Mesenchymal stem cell (in vitro differentiated cells and primary cell): ENCODE results near the gene ARHGEF17.
A peak's percentile ranks its signal among the peaks of the same experiment; 100 is the strongest.
"Not testable (repeated sequence)": the region's sequence is repeated elsewhere in the genome, so short reads cannot be mapped to it uniquely, and the experiment has no call there.

Source experiments
- DNase-seq: peaks from one replicate; pipeline ENCODE4 v3.0.0-alpha.2; 2013
- H2AFZ ChIP-seq: one replicate; pipeline ENCODE4 v1.6.1; 2013; ENCODE audit warnings: low read depth, mild to moderate bottlenecking, control low read depth, inconsistent platforms, low read length, moderate library complexity
- H2AK5ac ChIP-seq: 2 replicates; pipeline ENCODE4 v1.6.1; 2013; ENCODE audit warnings: low read length, moderate library complexity, mild to moderate bottlenecking, inconsistent platforms; ENCODE audit not compliant: severe bottlenecking
- H2BK120ac ChIP-seq: one replicate; pipeline ENCODE4 v1.6.1; 2013; ENCODE audit warnings: low read depth, mild to moderate bottlenecking, inconsistent platforms, low read length, moderate library complexity
- H2BK12ac ChIP-seq, 2 experiments: one replicate each; pipeline ENCODE4 v1.6.1; 2013; ENCODE audit warnings: inconsistent platforms in 2 of 2, low read length in 2 of 2, mild to moderate bottlenecking in 2 of 2, moderate library complexity in 2 of 2, control low read depth in 1 of 2
- H2BK15ac ChIP-seq: one replicate; pipeline ENCODE4 v1.6.1; 2013; ENCODE audit warnings: mild to moderate bottlenecking, low read depth, inconsistent platforms; ENCODE audit not compliant: poor library complexity, severe bottlenecking
- H2BK5ac ChIP-seq: 2 replicates; pipeline ENCODE4 v1.6.1; 2013; ENCODE audit warnings: low read depth, mild to moderate bottlenecking, low read length, control low read depth, inconsistent platforms; ENCODE audit not compliant: poor library complexity, severe bottlenecking
- H3K14ac ChIP-seq, 2 experiments: one replicate each; pipeline ENCODE4 v1.6.1; 2013; ENCODE audit warnings: inconsistent platforms in 2 of 2, low read length in 2 of 2, control low read depth in 1 of 2, mild to moderate bottlenecking in 1 of 2, moderate library complexity in 1 of 2
- H3K18ac ChIP-seq, 2 experiments: one replicate each; pipeline ENCODE4 v1.6.1; 2013; ENCODE audit warnings: inconsistent platforms in 2 of 2, low read length in 2 of 2, control low read depth in 1 of 2, low read depth in 1 of 2, mild to moderate bottlenecking in 1 of 2
- H3K23ac ChIP-seq, 2 experiments: one replicate each; pipeline ENCODE4 v1.6.1; 2013; ENCODE audit warnings: inconsistent platforms in 2 of 2, low read length in 2 of 2, mild to moderate bottlenecking in 2 of 2, moderate library complexity in 2 of 2, control low read depth in 1 of 2
- H3K27ac ChIP-seq: 2 replicates; pipeline ENCODE4 v1.5.1; 2013; ENCODE audit warnings: mild to moderate bottlenecking, moderate library complexity, low read length, control low read depth, inconsistent platforms; ENCODE audit not compliant: poor library complexity, severe bottlenecking
- H3K27me3 ChIP-seq, 2 experiments: 2 replicates each; pipeline versions ENCODE4 v1.6.1 to v1.7.0; 2013; ENCODE audit warnings: low read length in 2 of 2, mild to moderate bottlenecking in 2 of 2, moderate library complexity in 2 of 2, control low read depth in 1 of 2, inconsistent platforms in 1 of 2; ENCODE audit not compliant: control insufficient read depth in 1 of 2, insufficient read depth in 1 of 2
- H3K36me3 ChIP-seq, 2 experiments: 2 replicates each; pipeline versions ENCODE4 v1.6.1 to v1.7.0; 2013; ENCODE audit warnings: low read length in 2 of 2, control low read depth in 1 of 2, inconsistent platforms in 1 of 2, low read depth in 1 of 2, mild to moderate bottlenecking in 1 of 2; ENCODE audit not compliant: insufficient read depth in 2 of 2, control insufficient read depth in 1 of 2
- H3K4ac ChIP-seq, 2 experiments: one replicate each; pipeline ENCODE4 v1.6.1; 2013; ENCODE audit warnings: inconsistent platforms in 2 of 2, low read length in 2 of 2, mild to moderate bottlenecking in 2 of 2, moderate library complexity in 2 of 2, control low read depth in 1 of 2, low read depth in 1 of 2
- H3K4me1 ChIP-seq: 2 replicates; pipeline ENCODE4 v1.6.1; 2013; ENCODE audit warnings: low read depth, low read length, control low read depth; ENCODE audit not compliant: control insufficient read depth, insufficient read depth
- H3K4me2 ChIP-seq: 2 replicates; pipeline ENCODE4 v1.6.1; 2013; ENCODE audit warnings: low read length, mild to moderate bottlenecking, inconsistent platforms; ENCODE audit not compliant: poor library complexity, severe bottlenecking
- H3K4me3 ChIP-seq, 2 experiments: 2 replicates each; pipeline versions ENCODE4 v1.5.1 to v1.7.0; 2013; ENCODE audit warnings: low read length in 2 of 2, mild to moderate bottlenecking in 2 of 2, control low read depth in 1 of 2, low read depth in 1 of 2; ENCODE audit not compliant: insufficient read depth in 1 of 2
- H3K79me1 ChIP-seq: replicated peaks from 2 replicates; pipeline ENCODE4 v1.6.1; 2013; ENCODE audit warnings: mild to moderate bottlenecking, control low read depth, low read length, inconsistent platforms; ENCODE audit not compliant: poor library complexity, severe bottlenecking
- H3K9ac ChIP-seq: 2 replicates; pipeline ENCODE4 v1.7.0; 2013; ENCODE audit warnings: mild to moderate bottlenecking, low read length, moderate library complexity
- H3K9me3 ChIP-seq: 2 replicates; pipeline ENCODE4 v1.7.0; 2013; ENCODE audit warnings: mild to moderate bottlenecking, low read length; ENCODE audit not compliant: control insufficient read depth
- H4K8ac ChIP-seq: one replicate; pipeline ENCODE4 v1.6.1; 2013; ENCODE audit warnings: inconsistent platforms, mild to moderate bottlenecking, low read length, moderate library complexity
- H4K91ac ChIP-seq: one replicate; pipeline ENCODE4 v1.6.1; 2013; ENCODE audit warnings: mild to moderate bottlenecking, low read length, inconsistent platforms
- WGBS: methylation state at CpG from one replicate; pipeline ENCODE4 v1.1.7; 2013; ENCODE audit warnings: mixed read lengths; 5-methylcytosine and 5-hydroxymethylcytosine counted together

ARHGEF17 gene

DNA sequence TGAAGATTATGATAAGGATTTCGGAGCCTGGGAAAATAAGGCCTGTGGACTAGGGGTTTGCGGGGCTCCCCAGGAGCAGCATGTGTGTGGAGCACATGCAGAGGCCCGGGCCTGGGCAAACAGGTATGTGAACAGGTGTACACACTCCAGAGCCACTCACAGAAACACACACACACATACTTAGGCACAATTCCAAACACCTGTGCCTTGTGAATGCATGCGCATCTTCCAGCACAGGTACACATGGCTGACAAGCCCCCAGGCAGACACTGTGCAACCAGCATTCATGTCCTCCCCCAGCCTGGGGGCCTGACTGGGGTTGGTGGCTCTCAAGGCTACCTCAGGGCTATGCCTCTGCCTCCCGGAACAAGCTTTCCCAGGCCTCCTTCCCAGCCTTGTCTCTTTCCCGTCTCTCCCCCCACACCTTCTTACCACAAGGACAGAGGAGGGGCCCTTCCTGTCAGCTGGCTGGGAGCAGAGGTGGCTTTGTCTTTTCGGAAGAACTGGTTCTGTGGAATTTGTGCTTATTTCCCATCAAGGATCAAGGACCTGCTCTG lies 38.5 kb upstream of the ARHGEF17 start:
- Histone ChIP-seq H2AK5ac (no peak overlapping the region), H4K91ac (no peak overlapping the region), H3K36me3 (no peaks in the 10 kb centered on the region), H2BK12ac (peak overlapping the region in 1 of 2 experiments; percentile 3), H2BK15ac (no peak overlapping the region), H3K4me2 (no peak overlapping the region), H3K14ac (no peak overlapping the region), H3K18ac (peak overlapping the region in 1 of 2 experiments; percentile 4), H2BK5ac (no peak overlapping the region), H3K9me3 (no peaks in the 10 kb centered on the region), H3K27me3 (peaks cover 10 to 29% of the 10 kb centered on the region in 2 experiments), H2BK120ac (no peak overlapping the region), H3K4me3 (no peak overlapping the region), H3K27ac (no peak overlapping the region), H3K4me1 (peaks cover 12% of the 10 kb centered on the region), H3K79me1 (no peaks in the 10 kb centered on the region), H3K9ac (no peak overlapping the region), H4K8ac (peak overlapping the region; percentile 73), H3K23ac (no peak overlapping the region), H3K4ac (no peak overlapping the region), H2AFZ (no peak overlapping the region)
- no peak for DNase-seq
- 69% methylated on average over 6 of the region's 7 CpGs for WGBS

DNA sequence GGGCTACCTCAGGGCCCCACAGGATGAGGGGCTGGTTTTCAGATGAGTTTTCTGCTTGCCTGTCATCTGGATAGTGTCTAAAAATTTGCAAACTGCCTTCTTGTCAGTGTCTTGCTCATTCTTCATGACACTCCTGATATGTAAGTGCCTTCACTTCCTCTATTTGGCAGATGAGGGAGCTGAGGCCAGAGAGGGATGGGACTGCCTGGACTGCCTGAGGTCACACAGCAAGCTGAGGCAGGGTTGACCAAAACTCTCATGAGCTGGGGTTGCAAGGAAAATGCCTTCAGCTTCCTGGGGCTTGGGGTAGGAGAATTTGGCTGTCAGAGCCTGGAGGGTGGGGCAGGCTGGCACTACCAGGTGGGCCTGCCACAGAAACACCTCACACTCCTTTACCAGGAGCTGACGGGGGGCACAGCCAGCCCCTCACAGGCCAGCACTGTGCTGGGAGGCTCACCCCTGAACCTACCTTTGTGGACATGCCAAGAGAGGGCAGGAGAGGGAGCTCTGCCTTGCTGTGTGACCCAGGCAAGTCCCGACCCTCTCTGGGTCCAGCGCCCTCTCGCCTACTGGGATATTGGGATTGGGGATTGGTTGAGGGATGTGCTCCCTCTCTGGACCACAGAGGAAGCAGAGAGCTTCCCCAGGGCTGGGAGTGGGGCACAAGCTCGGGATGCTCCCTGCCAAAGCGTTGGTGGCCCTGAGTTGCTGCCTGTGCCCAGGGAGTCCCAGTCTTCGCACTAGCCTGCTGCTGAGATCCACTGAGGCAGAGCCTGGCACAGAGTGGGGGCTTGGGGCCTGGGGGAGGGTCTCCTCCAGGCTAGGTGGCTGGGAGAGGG lies 37.8 kb upstream of the ARHGEF17 start:
- Histone ChIP-seq H2BK120ac (peak overlapping the region; percentile 37), H2AFZ (no peak overlapping the region), H4K8ac (peak overlapping the region; percentile 35), H3K9me3 (no peaks in the 10 kb centered on the region), H3K4me3 (no peak overlapping the region), H3K36me3 (no peaks in the 10 kb centered on the region), H2AK5ac (no peak overlapping the region), H3K4ac (peak overlapping the region in 1 of 2 experiments; percentile 22), H2BK15ac (no peak overlapping the region), H3K23ac (no peak overlapping the region), H3K27me3 (peaks cover 5 to 23% of the 10 kb centered on the region in 2 experiments), H4K91ac (peak overlapping the region; percentile 88), H3K4me1 (peaks cover 8% of the 10 kb centered on the region), H3K79me1 (no peaks in the 10 kb centered on the region), H3K18ac (peak overlapping the region; percentile 46 to 49), H2BK5ac (no peak overlapping the region), H3K4me2 (no peak overlapping the region), H2BK12ac (peak overlapping the region; percentile 75 to 87), H3K14ac (peak overlapping the region in 1 of 2 experiments; percentile 11), H3K27ac (no peak overlapping the region), H3K9ac (no peak overlapping the region)
- WGBS = 95% methylated on average over 7 of the region's 7 CpGs
- peak; percentile 50 for DNase-seq

DNA sequence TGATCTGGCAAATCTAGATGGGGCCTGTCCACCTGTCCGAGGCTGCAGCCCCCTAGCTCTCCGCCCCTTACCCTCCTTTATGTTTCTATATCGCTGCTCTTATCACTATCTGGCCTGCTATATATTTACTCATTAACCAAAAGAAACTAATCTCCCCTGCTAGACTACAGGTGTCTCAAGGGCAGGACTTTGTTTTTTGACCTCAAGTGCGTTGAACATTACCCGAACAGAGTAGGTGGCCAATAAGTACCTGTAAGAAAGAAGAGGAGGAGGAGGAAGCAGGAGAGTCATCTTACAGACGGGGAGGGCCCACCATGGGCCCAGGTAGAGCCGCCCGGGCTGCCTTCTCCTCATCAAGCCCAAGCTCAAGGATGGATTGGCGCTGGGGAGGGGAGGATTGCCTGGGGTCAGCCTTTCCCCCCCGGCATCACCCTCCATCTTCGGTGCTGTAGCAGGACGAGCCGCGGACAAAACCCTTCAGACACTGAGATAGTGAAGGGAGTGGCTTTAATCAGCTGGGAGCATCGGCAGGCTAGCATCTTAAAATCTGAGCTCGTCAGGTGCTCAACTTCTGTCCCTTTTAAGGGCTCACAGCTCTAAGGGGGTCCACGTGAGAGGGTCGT lies 37.1 kb upstream of the ARHGEF17 start:
- Histone ChIP-seq H2BK5ac (no peak overlapping the region), H3K27me3 (peaks cover 4 to 20% of the 10 kb centered on the region in 2 experiments), H3K14ac (no peak overlapping the region), H3K9ac (no peak overlapping the region), H2BK120ac (peak overlapping the region; percentile 37), H3K18ac (no peak overlapping the region), H4K8ac (no peak overlapping the region), H2BK12ac (no peak overlapping the region), H2AK5ac (no peak overlapping the region), H2BK15ac (no peak overlapping the region), H2AFZ (no peak overlapping the region), H3K36me3 (no peaks in the 10 kb centered on the region), H3K23ac (no peak overlapping the region), H3K9me3 (no peaks in the 10 kb centered on the region), H3K27ac (no peak overlapping the region), H3K4me3 (no peak overlapping the region), H4K91ac (no peak overlapping the region), H3K4me2 (no peak overlapping the region), H3K4ac (no peak overlapping the region), H3K4me1 (peaks cover 8% of the 10 kb centered on the region), H3K79me1 (no peaks in the 10 kb centered on the region)
- 69% methylated on average over 18 of the region's 18 CpGs for WGBS
- DNase-seq = no peak

DNA sequence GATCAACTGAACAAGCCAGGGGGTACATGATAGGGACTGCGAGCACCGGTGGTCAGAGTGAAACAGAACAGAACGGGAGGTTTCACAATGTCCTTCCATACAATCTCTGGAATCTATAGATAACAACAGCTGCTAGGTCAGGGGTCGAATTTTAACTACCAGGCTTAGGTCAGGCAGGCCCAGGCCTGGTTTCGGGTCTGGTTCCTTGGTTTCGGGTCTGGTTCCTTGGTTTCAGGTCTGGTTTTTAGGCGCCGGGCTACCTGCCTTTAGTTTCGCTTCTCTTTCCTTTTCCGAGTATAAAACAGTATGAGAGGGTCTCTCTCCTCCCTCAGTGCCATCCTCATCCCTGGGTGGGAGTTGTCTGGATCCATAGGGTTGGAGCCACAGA lies 36.6 kb upstream of the ARHGEF17 start:
- not testable (repeated sequence) for H2AFZ ChIP-seq, H2BK15ac ChIP-seq, H3K4me2 ChIP-seq, DNase-seq, H3K4ac ChIP-seq, H3K23ac ChIP-seq, H3K14ac ChIP-seq, H4K91ac ChIP-seq, H3K9me3 ChIP-seq, H4K8ac ChIP-seq, H2AK5ac ChIP-seq, H3K9ac ChIP-seq, H2BK120ac ChIP-seq, H2BK5ac ChIP-seq, H3K36me3 ChIP-seq, H3K4me3 ChIP-seq, H2BK12ac ChIP-seq, H3K79me1 ChIP-seq, H3K4me1 ChIP-seq, H3K27ac ChIP-seq
- Histone ChIP-seq H3K18ac (peak overlapping the region in 1 of 2 experiments; percentile 37), H3K27me3 (peaks cover 0 to 17% of the 10 kb centered on the region in 2 experiments)
- WGBS = 52% methylated on average over 9 of the region's 10 CpGs
